Activated CD4-positive, alpha-beta T cell treated with anti-CD3 and anti-CD28 coated beads, Interleukin-10, Interleukin-2, amounts not matched to agents 100 ng/mL and 50 ng/mL, durations not matched to agents 16 hours and 8 hours (primary cell): ENCODE data around the gene TICRR.
"Not testable (repeated sequence)": the region's sequence is repeated elsewhere in the genome, so short reads cannot be mapped to it uniquely, and the experiment has no call there.

Experiments used
- DNase-seq: peaks from one replicate; pipeline ENCODE4 v3.0.0-alpha.2; 2020

TICRR gene

GRCh38 chr15:89566621-89567294 is 8.5 kb upstream of the TICRR start:
- no peak for DNase-seq

- DNase-seq, result no peak
Observed at GRCh38 chr15:89569090-89569745, 6.1 kb upstream of the TICRR start.

GRCh38 chr15:89575656-89576416 is 567 bp downstream of the TICRR start:
- DNase-seq, result peak; percentile 38

- no peak for DNase-seq
Observed at GRCh38 chr15:89576417-89576773, 1.1 kb downstream of the TICRR start.

- no peak for DNase-seq
Observed at GRCh38 chr15:89577776-89578115, 2.5 kb downstream of the TICRR start.

GRCh38 chr15:89578146-89578545 is 2.9 kb downstream of the TICRR start:
- no peak for DNase-seq

GRCh38 chr15:89580747-89581146 is 5.5 kb downstream of the TICRR start:
- not testable (repeated sequence) for DNase-seq

GRCh38 chr15:89586651-89587050 is 11.4 kb downstream of the TICRR start:
- DNase-seq, result no peak

GRCh38 chr15:89587955-89588354 is 12.7 kb downstream of the TICRR start:
- no peak for DNase-seq

GRCh38 chr15:89591834-89592233 is 16.6 kb downstream of the TICRR start:
- DNase-seq, result no peak

GRCh38 chr15:89593018-89593417 is 17.7 kb downstream of the TICRR start:
- DNase-seq, result no peak

- DNase-seq, result no peak
Observed at GRCh38 chr15:89599021-89599420, 23.8 kb downstream of the TICRR start.

- no peak for DNase-seq
Observed at GRCh38 chr15:89611317-89611716, 36.0 kb downstream of the TICRR start.

GRCh38 chr15:89613031-89613430 is 37.8 kb downstream of the TICRR start:
- no peak for DNase-seq

- no peak for DNase-seq
Observed at GRCh38 chr15:89614164-89614563, 38.9 kb downstream of the TICRR start.

GRCh38 chr15:89615135-89615534 is 39.9 kb downstream of the TICRR start:
- DNase-seq, result no peak

- DNase-seq, result no peak
Observed at GRCh38 chr15:89616228-89616627, 41.0 kb downstream of the TICRR start.

GRCh38 chr15:89621547-89621946 is 46.3 kb downstream of the TICRR start:
- no peak for DNase-seq

GRCh38 chr15:89623165-89623564 is 47.9 kb downstream of the TICRR start:
- no peak for DNase-seq

GRCh38 chr15:89625716-89626115 is 50.4 kb downstream of the TICRR start:
- DNase-seq, result no peak

GRCh38 chr15:89627256-89627970 is 52.1 kb downstream of the TICRR start:
- no peak for DNase-seq

- no peak for DNase-seq
Observed at GRCh38 chr15:89628301-89628700, 53.0 kb downstream of the TICRR start.
